Effector CD4-positive, alpha-beta T cell (primary cell): ENCODE results near the gene TMEM170A.
"Not testable (repeated sequence)": the region's sequence is repeated elsewhere in the genome, so short reads cannot be mapped to it uniquely, and the experiment has no call there.

Experiments
- DNase-seq: peaks from one replicate; pipeline ENCODE4 v3.0.0-alpha.2; 2020

Gene TMEM170A

GRCh38 chr16:75446416-75446815 is 18.1 kb downstream of the TMEM170A start:
- no peak for DNase-seq

- DNase-seq, result no peak
These were observed 19.2 kb downstream of the TMEM170A start for GRCh38 chr16:75445298-75445697.

- DNase-seq, result no peak
These were observed 21.2 kb downstream of the TMEM170A start for GRCh38 chr16:75443298-75443697.

- DNase-seq, result no peak
These were observed 30.6 kb downstream of the TMEM170A start for GRCh38 chr16:75433732-75434413.

GRCh38 chr16:75432828-75433731 is 31.4 kb downstream of the TMEM170A start, which contains the start of gene CFDP1:
Gene CFDP1, minus strand, starts transcription at chr16:75433503. Its CDS starts 151 bp downstream, at chr16:75433352.
- peak; percentile 97 for DNase-seq

- no peak for DNase-seq
These were observed 34.7 kb downstream of the TMEM170A start for GRCh38 chr16:75429621-75430403.

- DNase-seq, result not testable (repeated sequence)
These were observed 38.0 kb downstream of the TMEM170A start for GRCh38 chr16:75426524-75426923.

- DNase-seq, result not testable (repeated sequence)
These were observed 40.3 kb downstream of the TMEM170A start for GRCh38 chr16:75424105-75424762.

GRCh38 chr16:75423723-75424104 is 40.8 kb downstream of the TMEM170A start:
- DNase-seq, result no peak

GRCh38 chr16:75421820-75422126 is 42.7 kb downstream of the TMEM170A start:
- no peak for DNase-seq

GRCh38 chr16:75420987-75421819 is 43.3 kb downstream of the TMEM170A start:
- no peak for DNase-seq

GRCh38 chr16:75416904-75417565 is 47.5 kb downstream of the TMEM170A start:
- no peak for DNase-seq

GRCh38 chr16:75415169-75415905 is 49.2 kb downstream of the TMEM170A start:
- no peak for DNase-seq

- DNase-seq, result no peak
These were observed 50.5 kb downstream of the TMEM170A start for GRCh38 chr16:75413951-75414350.

- no peak for DNase-seq
These were observed 57.5 kb downstream of the TMEM170A start for GRCh38 chr16:75406943-75407342.

- no peak for DNase-seq
These were observed 61.5 kb downstream of the TMEM170A start for GRCh38 chr16:75402821-75403475.

GRCh38 chr16:75402159-75402820 is 62.2 kb downstream of the TMEM170A start:
- no peak for DNase-seq

GRCh38 chr16:75401691-75402090 is 62.8 kb downstream of the TMEM170A start:
- DNase-seq, result no peak

GRCh38 chr16:75398333-75398732 is 66.2 kb downstream of the TMEM170A start:
- DNase-seq, result no peak
